ENCODE measurements around the gene RAB7B.

DNA sequence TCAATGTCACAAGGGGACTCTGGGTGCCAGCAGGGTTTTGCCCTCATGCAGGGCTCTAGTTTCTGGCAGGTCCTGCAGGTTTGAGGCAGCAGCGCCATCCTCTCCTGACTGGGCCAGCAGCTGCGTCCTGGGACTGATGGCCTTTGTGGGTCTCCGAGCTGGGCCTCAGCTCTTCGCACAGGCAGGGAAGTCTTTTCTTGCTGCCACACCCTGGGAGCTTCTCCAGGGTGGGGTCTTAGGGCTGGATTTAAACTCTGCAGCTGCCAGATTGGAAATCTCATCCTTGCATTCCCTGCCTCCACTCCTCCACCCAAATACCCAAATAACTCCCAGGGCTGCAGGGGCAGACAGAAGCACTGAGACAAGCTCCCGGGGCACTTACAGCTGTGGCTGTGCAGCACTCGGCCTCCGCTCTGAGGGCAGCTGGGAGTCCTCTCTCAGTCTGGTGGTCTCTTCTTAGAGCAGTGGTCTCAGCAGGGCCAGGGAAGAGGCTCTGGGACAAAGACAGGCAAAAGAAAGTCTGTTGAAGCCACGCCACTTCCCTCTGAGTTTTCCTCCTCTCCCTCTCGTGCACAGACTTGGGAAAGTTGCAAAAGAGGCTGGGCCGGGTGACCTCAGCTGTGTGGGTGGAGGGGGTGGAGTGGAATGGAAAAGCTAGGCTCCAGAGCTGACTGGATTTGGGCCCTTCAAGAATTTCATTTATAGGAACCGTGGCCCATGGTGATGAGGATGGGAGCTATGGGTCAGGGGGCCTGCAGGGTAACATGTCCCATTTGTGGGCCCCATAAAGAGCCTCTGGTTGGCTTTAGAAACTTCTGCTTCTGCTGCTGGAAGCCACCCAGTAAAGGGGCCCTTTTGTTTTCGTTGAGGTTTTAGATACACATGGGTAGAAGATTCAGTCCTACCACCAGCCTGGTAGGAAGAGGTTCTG, at the start of gene RAB7B:
- TF ChIP-seq, protein P1, sequence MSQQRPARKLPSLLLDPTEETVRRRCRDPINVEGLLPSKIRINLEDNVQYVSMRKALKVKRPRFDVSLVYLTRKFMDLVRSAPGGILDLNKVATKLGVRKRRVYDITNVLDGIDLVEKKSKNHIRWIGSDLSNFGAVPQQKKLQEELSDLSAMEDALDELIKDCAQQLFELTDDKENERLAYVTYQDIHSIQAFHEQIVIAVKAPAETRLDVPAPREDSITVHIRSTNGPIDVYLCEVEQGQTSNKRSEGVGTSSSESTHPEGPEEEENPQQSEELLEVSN (IDR thresholded peaks at IDR 0.05; ENCODE audit: borderline replicate concordance in 1 of 2, extremely low read depth in 1 of 2, insufficient read depth in 1 of 2, insufficient read length in 1 of 2, low read depth in 1 of 2, low read length in 1 of 2, poor library complexity in 1 of 2, severe bottlenecking in 1 of 2): no peak
- TF ChIP-seq, protein P2, sequence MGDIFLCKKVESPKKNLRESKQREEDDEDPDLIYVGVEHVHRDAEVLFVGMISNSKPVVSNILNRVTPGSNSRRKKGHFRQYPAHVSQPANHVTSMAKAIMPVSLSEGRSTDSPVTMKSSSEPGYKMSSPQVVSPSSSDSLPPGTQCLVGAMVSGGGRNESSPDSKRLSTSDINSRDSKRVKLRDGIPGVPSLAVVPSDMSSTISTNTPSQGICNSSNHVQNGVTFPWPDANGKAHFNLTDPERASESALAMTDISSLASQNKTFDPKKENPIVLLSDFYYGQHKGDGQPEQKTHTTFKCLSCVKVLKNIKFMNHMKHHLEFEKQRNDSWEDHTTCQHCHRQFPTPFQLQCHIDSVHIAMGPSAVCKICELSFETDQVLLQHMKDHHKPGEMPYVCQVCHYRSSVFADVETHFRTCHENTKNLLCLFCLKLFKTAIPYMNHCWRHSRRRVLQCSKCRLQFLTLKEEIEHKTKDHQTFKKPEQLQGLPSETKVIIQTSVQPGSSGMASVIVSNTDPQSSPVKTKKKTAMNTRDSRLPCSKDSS (IDR thresholded peaks at IDR 0.05; ENCODE audit: low read depth, partially characterized antibody): no peak
- TF ChIP-seq, protein P3, sequence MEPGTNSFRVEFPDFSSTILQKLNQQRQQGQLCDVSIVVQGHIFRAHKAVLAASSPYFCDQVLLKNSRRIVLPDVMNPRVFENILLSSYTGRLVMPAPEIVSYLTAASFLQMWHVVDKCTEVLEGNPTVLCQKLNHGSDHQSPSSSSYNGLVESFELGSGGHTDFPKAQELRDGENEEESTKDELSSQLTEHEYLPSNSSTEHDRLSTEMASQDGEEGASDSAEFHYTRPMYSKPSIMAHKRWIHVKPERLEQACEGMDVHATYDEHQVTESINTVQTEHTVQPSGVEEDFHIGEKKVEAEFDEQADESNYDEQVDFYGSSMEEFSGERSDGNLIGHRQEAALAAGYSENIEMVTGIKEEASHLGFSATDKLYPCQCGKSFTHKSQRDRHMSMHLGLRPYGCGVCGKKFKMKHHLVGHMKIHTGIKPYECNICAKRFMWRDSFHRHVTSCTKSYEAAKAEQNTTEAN (CRISPR knock-in tag; IDR thresholded peaks at IDR 0.05): no peak
- TF ChIP-seq, protein P4, sequence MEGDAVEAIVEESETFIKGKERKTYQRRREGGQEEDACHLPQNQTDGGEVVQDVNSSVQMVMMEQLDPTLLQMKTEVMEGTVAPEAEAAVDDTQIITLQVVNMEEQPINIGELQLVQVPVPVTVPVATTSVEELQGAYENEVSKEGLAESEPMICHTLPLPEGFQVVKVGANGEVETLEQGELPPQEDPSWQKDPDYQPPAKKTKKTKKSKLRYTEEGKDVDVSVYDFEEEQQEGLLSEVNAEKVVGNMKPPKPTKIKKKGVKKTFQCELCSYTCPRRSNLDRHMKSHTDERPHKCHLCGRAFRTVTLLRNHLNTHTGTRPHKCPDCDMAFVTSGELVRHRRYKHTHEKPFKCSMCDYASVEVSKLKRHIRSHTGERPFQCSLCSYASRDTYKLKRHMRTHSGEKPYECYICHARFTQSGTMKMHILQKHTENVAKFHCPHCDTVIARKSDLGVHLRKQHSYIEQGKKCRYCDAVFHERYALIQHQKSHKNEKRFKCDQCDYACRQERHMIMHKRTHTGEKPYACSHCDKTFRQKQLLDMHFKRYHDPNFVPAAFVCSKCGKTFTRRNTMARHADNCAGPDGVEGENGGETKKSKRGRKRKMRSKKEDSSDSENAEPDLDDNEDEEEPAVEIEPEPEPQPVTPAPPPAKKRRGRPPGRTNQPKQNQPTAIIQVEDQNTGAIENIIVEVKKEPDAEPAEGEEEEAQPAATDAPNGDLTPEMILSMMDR (IDR thresholded peaks at IDR 0.05 in 2 of 3, conservative IDR thresholded peaks at IDR 0.05 in 1 of 3; ENCODE audit: insufficient read depth in 2 of 3, low read depth in 1 of 3, low read length in 3 of 3): no peak
- TF ChIP-seq TAF1 (IDR thresholded peaks at IDR 0.05; ENCODE audit: control insufficient read depth, extremely low read depth, insufficient read depth, low read length, severe bottlenecking) (no peak), ZNF146 (CRISPR knock-in tag; IDR thresholded peaks at IDR 0.05; ENCODE audit: unreplicated experiment) (no peak), ZSCAN29 (IDR thresholded peaks at IDR 0.05) (no peak), ESRRA (IDR thresholded peaks at IDR 0.05; ENCODE audit: borderline replicate concordance, low read depth) (no peak), POLR2A (conservative IDR thresholded peaks at IDR 0.05) (no peak), EGR1 (conservative IDR thresholded peaks at IDR 0.05) (peak; percentile 98), KLF1 (tag; IDR thresholded peaks at IDR 0.05) (no peak)
- TF ChIP-seq, protein P5, sequence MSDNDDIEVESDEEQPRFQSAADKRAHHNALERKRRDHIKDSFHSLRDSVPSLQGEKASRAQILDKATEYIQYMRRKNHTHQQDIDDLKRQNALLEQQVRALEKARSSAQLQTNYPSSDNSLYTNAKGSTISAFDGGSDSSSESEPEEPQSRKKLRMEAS (CRISPR knock-in tag; IDR thresholded peaks at IDR 0.05): no peak
- TF ChIP-seq, protein P6, sequence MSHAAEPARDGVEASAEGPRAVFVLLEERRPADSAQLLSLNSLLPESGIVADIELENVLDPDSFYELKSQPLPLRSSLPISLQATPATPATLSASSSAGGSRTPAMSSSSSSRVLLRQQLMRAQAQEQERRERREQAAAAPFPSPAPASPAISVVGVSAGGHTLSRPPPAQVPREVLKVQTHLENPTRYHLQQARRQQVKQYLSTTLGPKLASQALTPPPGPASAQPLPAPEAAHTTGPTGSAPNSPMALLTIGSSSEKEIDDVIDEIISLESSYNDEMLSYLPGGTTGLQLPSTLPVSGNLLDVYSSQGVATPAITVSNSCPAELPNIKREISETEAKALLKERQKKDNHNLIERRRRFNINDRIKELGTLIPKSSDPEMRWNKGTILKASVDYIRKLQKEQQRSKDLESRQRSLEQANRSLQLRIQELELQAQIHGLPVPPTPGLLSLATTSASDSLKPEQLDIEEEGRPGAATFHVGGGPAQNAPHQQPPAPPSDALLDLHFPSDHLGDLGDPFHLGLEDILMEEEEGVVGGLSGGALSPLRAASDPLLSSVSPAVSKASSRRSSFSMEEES (CRISPR knock-in tag; IDR thresholded peaks at IDR 0.05): no peak
